ENCODE results near the gene ZNG1B. TPM values are rescaled to one million over a fixed set of nuclear protein-coding genes. Genes with fewer than 3 reads are reported as not detected.

ZNG1B gene
- 29.1 and 35.7 TPM in 2 replicates for total RNA-seq

DNA sequence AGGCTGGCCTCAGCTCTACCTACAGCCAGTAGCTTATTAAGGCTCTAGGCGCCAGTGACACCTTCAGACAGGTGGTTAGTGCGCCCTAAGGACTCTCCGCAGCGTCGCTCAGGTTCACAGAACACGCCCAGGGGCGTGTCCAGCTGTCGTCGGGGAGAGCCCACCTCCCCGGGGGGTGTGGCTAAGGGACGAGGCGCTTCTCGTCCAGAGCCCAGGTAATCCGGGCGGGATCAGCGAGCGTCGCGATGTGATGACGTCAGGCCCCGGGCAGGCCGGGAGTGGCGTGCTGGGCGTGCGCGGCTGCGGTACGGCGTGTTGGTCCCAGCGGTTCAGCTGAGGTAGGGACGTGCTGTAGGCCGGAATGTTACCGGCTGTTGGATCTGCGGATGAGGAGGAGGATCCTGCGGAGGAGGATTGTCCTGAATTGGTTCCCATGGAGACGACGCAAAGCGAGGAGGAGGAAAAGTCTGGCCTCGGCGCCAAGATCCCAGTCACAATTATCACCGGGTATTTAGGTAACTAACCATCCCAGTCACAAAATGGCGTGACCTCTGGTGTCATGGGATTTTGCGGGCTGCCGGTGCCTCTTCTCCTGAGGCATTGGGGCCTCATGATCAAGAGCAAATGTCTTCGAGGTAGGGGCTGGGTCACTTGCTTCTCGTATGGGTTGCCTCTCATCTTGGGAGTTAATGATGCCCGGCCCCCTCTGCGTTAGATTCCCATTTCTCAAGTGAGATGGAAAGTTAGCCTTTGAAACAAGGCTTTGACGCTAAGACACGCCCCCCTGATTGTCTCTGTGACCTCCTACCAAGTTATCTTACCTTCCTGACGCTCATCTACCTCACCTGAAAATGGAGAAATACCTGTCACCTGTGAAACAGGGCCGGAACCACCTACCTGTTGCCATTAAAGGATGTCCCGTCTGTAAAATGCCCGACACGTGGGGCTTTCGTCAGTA lies at the start of gene ZNG1B:
ZNG1B (plus strand) TSS at position 184 of the 958 bp plus-strand sequence; CDS start at position 362, 178 bp downstream.

DNA sequence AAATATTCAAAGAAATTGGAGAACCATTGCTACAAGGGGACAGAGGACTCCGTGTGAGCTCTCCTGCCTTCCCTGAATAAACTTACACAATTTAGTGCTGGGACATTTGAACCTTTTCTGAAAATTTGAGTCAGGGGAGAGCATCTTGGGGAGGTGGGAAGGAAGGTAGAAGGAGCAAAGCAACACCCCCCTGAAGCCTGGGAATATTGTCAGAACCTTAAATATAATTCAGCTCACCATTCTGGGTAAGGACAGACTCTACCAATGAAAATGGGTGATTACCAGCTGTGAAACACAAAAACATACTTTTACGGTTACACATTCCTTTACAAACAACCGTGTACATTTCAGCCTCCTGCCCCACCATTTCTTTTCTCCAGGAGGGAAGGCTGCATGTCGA lies 60.9 kb downstream of the ZNG1B start, which contains the start of gene FOXD4L1:
FOXD4L1 (plus strand) TSS at position 301 of the 400 bp plus-strand sequence. CDS start 592 bp downstream, outside the sequence.

Other genes with a start within 250 kb of the ZNG1B start
- gene PAX8, start 158.8 kb upstream of the ZNG1B start, total RNA-seq: 0.65 and 0.86 TPM in 2 replicates
- gene FOXD4L1, start 61.0 kb downstream of the ZNG1B start, total RNA-seq: 0.11 and 0.26 TPM in 2 replicates
- 8.1 and 12.9 TPM in 2 replicates for gene RABL2A, start 189.6 kb downstream of the ZNG1B start, total RNA-seq

Measured in articular chondrocyte of knee joint (primary cell).